ENCODE measurements around the gene BTNL3. TPM values are rescaled to one million over a fixed set of nuclear protein-coding genes. Genes with fewer than 3 reads are reported as not detected.

Gene BTNL3
- total and polyA plus RNA-seq, 3 donors from 2014 or later = 4.1 TPM; not detected in 2

DNA sequence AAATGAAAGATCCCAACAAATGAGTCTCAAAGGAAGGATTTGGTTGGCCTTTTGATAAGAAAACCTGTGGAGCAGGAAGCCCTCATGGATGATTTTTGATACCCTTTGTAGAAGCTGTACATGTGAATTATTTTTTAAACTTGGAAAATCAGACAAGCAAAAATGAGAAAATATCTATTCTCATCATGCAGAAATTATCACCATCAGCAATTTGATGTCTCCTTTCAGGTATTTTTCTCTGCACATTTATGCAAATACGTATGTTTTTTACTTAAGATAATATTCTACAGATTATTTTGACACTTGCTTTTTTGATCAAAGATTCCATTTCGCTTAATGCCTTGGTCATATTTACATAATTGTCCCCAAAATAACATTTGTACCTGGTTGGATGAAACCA is 58.6 kb downstream of the BTNL3 start:
- Histone ChIP-seq H3K4me1 (no peaks in the 10 kb centered on the region), H3K9me3 (no peaks in the 10 kb centered on the region), H3K27ac (no peak overlapping the region), H3K4me3 (no peak overlapping the region), H3K27me3 (no peaks in the 10 kb centered on the region), H3K36me3 (ENCODE audit: low read depth, missing control alignments) (no peaks in the 10 kb centered on the region)
- intact Hi-C loops (cut with DNase I; ENCODE audit: low total_unique reads) = no loop called here
- no peak for DNase-seq
- TF ChIP-seq, protein P1, sequence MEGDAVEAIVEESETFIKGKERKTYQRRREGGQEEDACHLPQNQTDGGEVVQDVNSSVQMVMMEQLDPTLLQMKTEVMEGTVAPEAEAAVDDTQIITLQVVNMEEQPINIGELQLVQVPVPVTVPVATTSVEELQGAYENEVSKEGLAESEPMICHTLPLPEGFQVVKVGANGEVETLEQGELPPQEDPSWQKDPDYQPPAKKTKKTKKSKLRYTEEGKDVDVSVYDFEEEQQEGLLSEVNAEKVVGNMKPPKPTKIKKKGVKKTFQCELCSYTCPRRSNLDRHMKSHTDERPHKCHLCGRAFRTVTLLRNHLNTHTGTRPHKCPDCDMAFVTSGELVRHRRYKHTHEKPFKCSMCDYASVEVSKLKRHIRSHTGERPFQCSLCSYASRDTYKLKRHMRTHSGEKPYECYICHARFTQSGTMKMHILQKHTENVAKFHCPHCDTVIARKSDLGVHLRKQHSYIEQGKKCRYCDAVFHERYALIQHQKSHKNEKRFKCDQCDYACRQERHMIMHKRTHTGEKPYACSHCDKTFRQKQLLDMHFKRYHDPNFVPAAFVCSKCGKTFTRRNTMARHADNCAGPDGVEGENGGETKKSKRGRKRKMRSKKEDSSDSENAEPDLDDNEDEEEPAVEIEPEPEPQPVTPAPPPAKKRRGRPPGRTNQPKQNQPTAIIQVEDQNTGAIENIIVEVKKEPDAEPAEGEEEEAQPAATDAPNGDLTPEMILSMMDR (IDR thresholded peaks at IDR 0.05) = no peak
- TF ChIP-seq POLR2A (IDR thresholded peaks at IDR 0.05) = no peak
- WGBS, 2 donors = 87 to 90% methylated on average over 2 of the region's 2 CpGs

DNA sequence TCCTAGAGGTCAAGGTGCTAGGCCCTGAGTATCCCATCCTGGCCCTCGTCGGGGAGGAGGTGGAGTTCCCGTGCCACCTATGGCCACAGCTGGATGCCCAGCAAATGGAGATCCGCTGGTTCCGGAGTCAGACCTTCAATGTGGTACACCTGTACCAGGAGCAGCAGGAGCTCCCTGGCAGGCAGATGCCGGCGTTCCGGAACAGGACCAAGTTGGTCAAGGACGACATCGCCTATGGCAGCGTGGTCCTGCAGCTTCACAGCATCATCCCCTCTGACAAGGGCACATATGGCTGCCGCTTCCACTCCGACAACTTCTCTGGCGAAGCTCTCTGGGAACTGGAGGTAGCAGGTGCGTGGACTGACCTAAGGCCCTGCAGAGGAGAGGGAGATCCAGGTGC is 59.3 kb downstream of the BTNL3 start:
- Histone ChIP-seq H3K4me1 (no peaks in the 10 kb centered on the region), H3K27ac (no peak overlapping the region), H3K27me3 (no peaks in the 10 kb centered on the region), H3K9me3 (no peaks in the 10 kb centered on the region), H3K36me3 (ENCODE audit: low read depth, missing control alignments) (no peaks in the 10 kb centered on the region), H3K4me3 (no peak overlapping the region)
- WGBS, 2 donors = 94 to 96% methylated on average over 13 to 15 of the region's 15 CpGs
- TF ChIP-seq POLR2A (IDR thresholded peaks at IDR 0.05) = no peak
- TF ChIP-seq, protein P1 (IDR thresholded peaks at IDR 0.05) = no peak
- intact Hi-C loops (cut with DNase I; ENCODE audit: low total_unique reads) = no loop called here
- no peak for DNase-seq

DNA sequence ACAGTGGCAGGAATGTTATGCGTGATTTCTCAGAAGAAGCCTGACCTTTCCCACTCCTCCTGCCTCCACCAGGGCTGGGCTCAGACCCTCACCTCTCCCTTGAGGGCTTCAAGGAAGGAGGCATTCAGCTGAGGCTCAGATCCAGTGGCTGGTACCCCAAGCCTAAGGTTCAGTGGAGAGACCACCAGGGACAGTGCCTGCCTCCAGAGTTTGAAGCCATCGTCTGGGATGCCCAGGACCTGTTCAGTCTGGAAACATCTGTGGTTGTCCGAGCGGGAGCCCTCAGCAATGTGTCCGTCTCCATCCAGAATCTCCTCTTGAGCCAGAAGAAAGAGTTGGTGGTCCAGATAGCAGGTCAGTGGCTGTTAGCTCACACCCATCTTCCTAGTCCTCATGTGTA is 61.4 kb downstream of the BTNL3 start:
- no peaks in the 10 kb centered on the region for H3K9me3 ChIP-seq
- H3K4me1 ChIP-seq = no peaks in the 10 kb centered on the region
- H3K4me3 ChIP-seq = no peak overlapping the region
- intact Hi-C loops (cut with DNase I; ENCODE audit: low total_unique reads) = no loop called here
- no peak for DNase-seq
- TF ChIP-seq, protein P1 (IDR thresholded peaks at IDR 0.05) = no peak
- no peak for TF ChIP-seq POLR2A (IDR thresholded peaks at IDR 0.05)
- no peak overlapping the region for H3K27ac ChIP-seq
- no peaks in the 10 kb centered on the region for H3K27me3 ChIP-seq
- WGBS, 2 donors = 89 to 95% methylated on average over 5 of the region's 5 CpGs
- H3K36me3 ChIP-seq (ENCODE audit: low read depth, missing control alignments) = no peaks in the 10 kb centered on the region

DNA sequence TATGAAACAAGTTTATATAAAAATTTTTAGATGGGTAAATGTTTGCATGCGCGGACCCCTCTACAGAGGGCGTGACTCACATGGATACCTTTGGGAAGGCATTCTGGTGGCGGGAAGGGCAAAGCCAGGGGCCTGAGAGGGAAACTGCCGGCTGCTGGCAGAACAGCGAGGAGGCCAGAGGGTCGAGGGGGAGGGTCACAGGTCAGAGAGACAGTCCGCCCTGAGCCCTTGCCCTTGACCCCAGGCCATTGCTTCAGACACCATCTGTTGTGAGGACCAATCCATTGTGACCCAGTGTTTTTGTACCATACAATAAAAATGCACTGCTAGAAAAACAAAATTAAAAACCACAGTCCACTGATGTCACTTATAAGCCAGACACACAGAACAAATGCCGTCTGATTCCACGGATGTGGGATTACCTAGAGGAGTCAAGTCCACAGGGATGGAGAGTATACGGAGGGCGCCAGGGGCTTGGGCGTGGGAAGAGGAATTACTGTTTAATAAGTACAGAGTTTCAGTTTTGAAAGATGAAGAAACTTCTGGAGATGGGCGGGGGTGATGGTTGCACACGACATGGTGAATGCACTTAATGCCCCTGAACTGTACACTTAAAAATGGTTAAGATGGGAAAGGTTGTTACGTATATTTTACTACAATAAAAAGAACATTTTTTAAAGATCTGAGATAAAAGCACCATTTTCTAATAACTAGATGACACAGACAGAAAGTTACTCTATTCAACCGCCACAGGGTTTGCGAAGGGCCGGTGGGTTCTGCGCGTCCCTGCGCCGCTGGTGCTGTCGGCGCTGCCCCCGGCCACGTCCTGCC is 63.4 kb downstream of the BTNL3 start:
- TF ChIP-seq POLR2A (IDR thresholded peaks at IDR 0.05) = no peak
- TF ChIP-seq, protein P1 (IDR thresholded peaks at IDR 0.05) = no peak
- whole genome bisulfite sequencing, 2 donors = 14 to 20% methylated on average over 27 of the region's 27 CpGs

More for the DNA sequence above, 63.4 kb downstream of the BTNL3 start:
- Histone ChIP-seq H3K9me3 (no peaks in the 10 kb centered on the region), H3K36me3 (ENCODE audit: low read depth, missing control alignments) (no peaks in the 10 kb centered on the region), H3K4me1 (no peaks in the 10 kb centered on the region), H3K27ac (peak overlapping the region in 1 of 2 donors; percentile 69), H3K27me3 (no peaks in the 10 kb centered on the region), H3K4me3 (peak overlapping the region; percentile 38 to 55)
- DNase-seq = no peak
- intact Hi-C loops (cut with DNase I; ENCODE audit: low total_unique reads) = no loop called here

All from testis (tissue), 3 donors.